ENCODE data around the gene ACTA1.
"Not testable (repeated sequence)": the region's sequence is repeated elsewhere in the genome, so short reads cannot be mapped to it uniquely, and the experiment has no call there.

Gene ACTA1

GRCh38 chr1:229409616-229410369 is 24.1 kb downstream of the ACTA1 start:
- DNase-seq (ENCODE audit: low spot score) = no peak

- no peak for DNase-seq (ENCODE audit: low spot score)
Observed at GRCh38 chr1:229408458-229409037, 25.3 kb downstream of the ACTA1 start.

GRCh38 chr1:229407206-229408026 is 26.5 kb downstream of the ACTA1 start:
- peak; percentile 28 for DNase-seq (ENCODE audit: low spot score)

GRCh38 chr1:229406798-229407197 is 27.1 kb downstream of the ACTA1 start:
- no peak for DNase-seq (ENCODE audit: low spot score)

- DNase-seq (ENCODE audit: low spot score) = no peak
Observed at GRCh38 chr1:229403573-229403972, 30.3 kb downstream of the ACTA1 start.

GRCh38 chr1:229402993-229403392 is 30.9 kb downstream of the ACTA1 start:
- no peak for DNase-seq (ENCODE audit: low spot score)

GRCh38 chr1:229402329-229402728 is 31.6 kb downstream of the ACTA1 start:
- DNase-seq (ENCODE audit: low spot score) = not testable (repeated sequence)

GRCh38 chr1:229397762-229398161 is 36.1 kb downstream of the ACTA1 start:
- no peak for DNase-seq (ENCODE audit: low spot score)

- DNase-seq (ENCODE audit: low spot score) = no peak
Observed at GRCh38 chr1:229396585-229397206, 37.2 kb downstream of the ACTA1 start.

GRCh38 chr1:229394517-229394916 is 39.4 kb downstream of the ACTA1 start:
- DNase-seq (ENCODE audit: low spot score) = not testable (repeated sequence)

GRCh38 chr1:229392936-229393335 is 41.0 kb downstream of the ACTA1 start:
- no peak for DNase-seq (ENCODE audit: low spot score)

GRCh38 chr1:229390130-229390529 is 43.8 kb downstream of the ACTA1 start:
- DNase-seq (ENCODE audit: low spot score) = no peak

- DNase-seq (ENCODE audit: low spot score) = no peak
Observed at GRCh38 chr1:229388897-229389580, 44.9 kb downstream of the ACTA1 start.

- no peak for DNase-seq (ENCODE audit: low spot score)
Observed at GRCh38 chr1:229385853-229386456, 47.9 kb downstream of the ACTA1 start.

GRCh38 chr1:229384822-229385221 is 49.1 kb downstream of the ACTA1 start:
- DNase-seq (ENCODE audit: low spot score) = no peak

GRCh38 chr1:229383961-229384360 is 49.9 kb downstream of the ACTA1 start:
- DNase-seq (ENCODE audit: low spot score) = no peak

- DNase-seq (ENCODE audit: low spot score) = no peak
Observed at GRCh38 chr1:229383188-229383587, 50.7 kb downstream of the ACTA1 start.
